Astrocyte (in vitro differentiated cells and primary cell): ENCODE results near the gene PCSK4. TPM values are rescaled to one million over a fixed set of nuclear protein-coding genes. Genes with fewer than 3 reads are reported as not detected.

Experiments used
- DNase-seq: peaks from one replicate; pipeline ENCODE4 v3.0.0-alpha.2; 2010; ENCODE audit warnings: low read depth
- FAIRE-seq: peaks from 2 replicates; lab custom pipeline; 2011; peaks lifted over from hg19 to GRCh38; lab: Jason Lieb, UNC
- H2AFZ ChIP-seq: 2 replicates; pipeline ENCODE4 v1.6.0; 2012; ENCODE audit warnings: low read depth, low read length, inconsistent platforms
- H3K27ac ChIP-seq: 2 replicates; pipeline ENCODE4 v1.5.1; 2011; ENCODE audit warnings: low read depth, low read length, inconsistent platforms
- H3K27me3 ChIP-seq: 2 replicates; pipeline ENCODE4 v1.6.0; 2011; ENCODE audit warnings: low read length, inconsistent platforms; ENCODE audit not compliant: insufficient read depth
- H3K36me3 ChIP-seq: 2 replicates; pipeline ENCODE4 v1.5.1; 2011; ENCODE audit warnings: low read length, inconsistent platforms; ENCODE audit not compliant: insufficient read depth
- H3K4me1 ChIP-seq: 2 replicates; pipeline ENCODE4 v1.5.1; 2011; ENCODE audit warnings: low read length, inconsistent platforms; ENCODE audit not compliant: insufficient read depth
- H3K4me2 ChIP-seq: 2 replicates; pipeline ENCODE4 v1.6.0; 2012; ENCODE audit warnings: low read length, inconsistent platforms
- H3K4me3 ChIP-seq: 2 replicates; pipeline ENCODE4 v1.5.1; 2011; ENCODE audit warnings: low read depth, mild to moderate bottlenecking, low read length, inconsistent platforms; ENCODE audit not compliant: insufficient read depth
- H3K79me2 ChIP-seq: 2 replicates; pipeline ENCODE4 v1.6.0; 2012; ENCODE audit warnings: mild to moderate bottlenecking, low read length, inconsistent platforms; ENCODE audit not compliant: insufficient read depth
- H3K9ac ChIP-seq: 2 replicates; pipeline ENCODE4 v1.6.0; 2012; ENCODE audit warnings: mild to moderate bottlenecking, low read length, inconsistent platforms
- H3K9me3 ChIP-seq: 2 replicates; pipeline ENCODE4 v1.5.1; 2012; ENCODE audit warnings: low read depth, mild to moderate bottlenecking, low read length, inconsistent platforms; ENCODE audit not compliant: insufficient read depth
- H4K20me1 ChIP-seq: 2 replicates; pipeline ENCODE4 v1.6.0; 2012; ENCODE audit warnings: low read length, inconsistent platforms; ENCODE audit not compliant: insufficient read depth
- H3K27ac Mint-ChIP-seq: one replicate; pipeline ENCODE4 v1.8.0; 2021; ENCODE audit warnings: mild to moderate bottlenecking, mixed read lengths; ENCODE audit not compliant: unreplicated experiment
- H3K27me3 Mint-ChIP-seq: one replicate; pipeline ENCODE4 v1.8.0; 2021; ENCODE audit warnings: low read depth, mixed read lengths; ENCODE audit not compliant: unreplicated experiment
- H3K36me3 Mint-ChIP-seq: one replicate; pipeline ENCODE4 v1.8.0; 2021; ENCODE audit warnings: low read depth, mixed read lengths; ENCODE audit not compliant: unreplicated experiment
- H3K4me1 Mint-ChIP-seq: one replicate; pipeline ENCODE4 v1.8.0; 2021; ENCODE audit warnings: low read depth, mixed read lengths; ENCODE audit not compliant: unreplicated experiment
- H3K4me3 Mint-ChIP-seq: one replicate; pipeline ENCODE4 v1.8.0; 2021; ENCODE audit warnings: mild to moderate bottlenecking, moderate library complexity, mixed read lengths; ENCODE audit not compliant: unreplicated experiment
- H3K9me3 Mint-ChIP-seq: one replicate; pipeline ENCODE4 v1.8.0; 2021; ENCODE audit warnings: mild to moderate bottlenecking, mixed read lengths; ENCODE audit not compliant: unreplicated experiment
- CTCF ChIP-seq: IDR thresholded peaks from 2 replicates; pipeline ENCODE4 v1.5.1; 2011; ENCODE audit warnings: low read depth, mild to moderate bottlenecking, inconsistent platforms, low read length, moderate library complexity; ENCODE audit not compliant: insufficient read depth
- EZH2 ChIP-seq: IDR thresholded peaks from 2 replicates; pipeline ENCODE4 v1.6.1; 2012; ENCODE audit warnings: mild to moderate bottlenecking, low read length, inconsistent platforms; ENCODE audit not compliant: insufficient read depth
- total RNA-seq: library from RNA; stranded (reverse); gene quantifications from 2 replicates; pipeline ENCODE4 v1.2.1, GENCODE V29; 2021

Gene PCSK4
- total RNA-seq, 1 donor from 2014 or later, result 2.7 TPM

- H3K4me1 Mint-ChIP-seq, result no peaks in the 10 kb centered on the region
- H3K27me3 ChIP-seq, result peaks cover 18% of the 10 kb centered on the region
- peaks cover 8% of the 10 kb centered on the region for H3K9me3 Mint-ChIP-seq
- H3K27me3 Mint-ChIP-seq, result peaks cover 5% of the 10 kb centered on the region
- H3K36me3 ChIP-seq, result no peaks in the 10 kb centered on the region
- H3K27ac ChIP-seq, result no peak overlapping the region
- H4K20me1 ChIP-seq, result no peaks in the 10 kb centered on the region
- H3K79me2 ChIP-seq, result no peaks in the 10 kb centered on the region
- H3K4me1 ChIP-seq, result no peaks in the 10 kb centered on the region
- FAIRE-seq (no peak), DNase-seq (no peak)
- H2AFZ ChIP-seq, result no peak overlapping the region
- peaks cover 7% of the 10 kb centered on the region for H3K36me3 Mint-ChIP-seq
- no peak overlapping the region for H3K27ac Mint-ChIP-seq
- H3K4me3 ChIP-seq, result no peak overlapping the region
- H3K4me2 ChIP-seq, result no peak overlapping the region
- peaks cover 5% of the 10 kb centered on the region for H3K9me3 ChIP-seq
- peak overlapping the region; percentile 45 for H3K4me3 Mint-ChIP-seq
- TF ChIP-seq CTCF (no peak), EZH2 (no peak)
- H3K9ac ChIP-seq, result no peak overlapping the region
These were observed 16.1 kb upstream of the PCSK4 start for GRCh38 chr19:1505991-1506881.

- H3K36me3 Mint-ChIP-seq, result peaks cover 7% of the 10 kb centered on the region
- Histone ChIP-seq H4K20me1 (no peaks in the 10 kb centered on the region), H3K79me2 (no peaks in the 10 kb centered on the region), H3K4me3 (no peak overlapping the region), H3K4me2 (no peak overlapping the region), H3K4me1 (no peaks in the 10 kb centered on the region), H3K9me3 (peaks cover 5% of the 10 kb centered on the region), H3K36me3 (no peaks in the 10 kb centered on the region), H3K27ac (no peak overlapping the region), H3K27me3 (peaks cover 18% of the 10 kb centered on the region), H3K9ac (no peak overlapping the region), H2AFZ (no peak overlapping the region)
- no peak for TF ChIP-seq EZH2
- TF ChIP-seq CTCF, result no peak
- no peak for FAIRE-seq
- H3K27ac Mint-ChIP-seq, result no peak overlapping the region
- peaks cover 8% of the 10 kb centered on the region for H3K9me3 Mint-ChIP-seq
- H3K27me3 Mint-ChIP-seq, result peaks cover 5% of the 10 kb centered on the region
- H3K4me3 Mint-ChIP-seq, result no peak overlapping the region
- no peaks in the 10 kb centered on the region for H3K4me1 Mint-ChIP-seq
- no peak for DNase-seq
These were observed 14.9 kb upstream of the PCSK4 start for GRCh38 chr19:1505012-1505411.
